HepG2 (cell line): ENCODE results near the gene SLX4. TPM values are rescaled to one million over a fixed set of nuclear protein-coding genes. Genes with fewer than 3 reads are reported as not detected.
A peak's percentile ranks its signal among the peaks of the same experiment; 100 is the strongest.

ENCODE experiments used
- AKAP8 ChIP-seq: sonication (generic); formaldehyde crosslinking; IDR thresholded peaks from 2 replicates; pipeline ENCODE4 v1.5.1; 2020; ENCODE audit warnings: mild to moderate bottlenecking, missing genetic modification reagents
- FOSL1 ChIP-seq: sonication (generic); formaldehyde crosslinking; IDR thresholded peaks from 2 replicates; pipeline ENCODE4 v1.9.0; 2021; ENCODE audit warnings: missing genetic modification reagents, borderline replicate concordance
- GABPA ChIP-seq, 2 experiments: IDR thresholded peaks; 2 replicates each; pipeline ENCODE4 v1.6.1; 2011 to 2016; ENCODE audit warnings: low read depth in 2 of 2, low read length in 1 of 2, missing biosample characterization in 1 of 2, missing genetic modification characterization in 1 of 2
- HIC2 ChIP-seq: sonication (generic); formaldehyde crosslinking; IDR thresholded peaks from 2 replicates; pipeline ENCODE4 v1.9.0; 2022; ENCODE audit warnings: low read depth, missing genetic modification reagents
- HOXD1 ChIP-seq: sonication (generic); formaldehyde crosslinking; IDR thresholded peaks from 2 replicates; pipeline ENCODE4 v1.5.0; 2020; ENCODE audit warnings: missing genetic modification reagents
- KLF15 ChIP-seq: sonication (generic); formaldehyde crosslinking; IDR thresholded peaks from 2 replicates; pipeline ENCODE4 v1.8.1; 2023; ENCODE audit warnings: borderline replicate concordance, mild to moderate bottlenecking, inconsistent platforms, missing genetic modification reagents, mixed read lengths
- NAIF1 ChIP-seq: sonication (generic); formaldehyde crosslinking; IDR thresholded peaks from 2 replicates; pipeline ENCODE4 v1.5.0; 2020; ENCODE audit warnings: mild to moderate bottlenecking, missing genetic modification reagents, borderline replicate concordance
- PAF1 ChIP-seq: IDR thresholded peaks from 2 replicates; pipeline ENCODE4 v1.6.1; 2016; ENCODE audit warnings: missing genetic modification reagents, missing compliant biosample characterization
- PHF21A ChIP-seq: sonication (generic); formaldehyde crosslinking; IDR thresholded peaks from 2 replicates; pipeline ENCODE4 v1.5.0; 2020; ENCODE audit warnings: mild to moderate bottlenecking, missing genetic modification reagents
- WIZ ChIP-seq: sonication (generic); formaldehyde crosslinking; IDR thresholded peaks from 2 replicates; pipeline ENCODE4 v1.5.1; 2020; ENCODE audit warnings: mild to moderate bottlenecking, missing genetic modification reagents
- ZHX2 ChIP-seq, 2 experiments: sonication (generic) in 1 of 2; formaldehyde crosslinking in 1 of 2; IDR thresholded peaks; 2 replicates each; pipeline versions ENCODE4 v1.6.1 to v1.9.0; 2014 to 2022; ENCODE audit warnings: antibody characterized with exemption in 1 of 2, borderline replicate concordance in 1 of 2, inconsistent platforms in 1 of 2, low read depth in 1 of 2, missing genetic modification reagents in 1 of 2
- ZMYM4 ChIP-seq: sonication (generic); formaldehyde crosslinking; IDR thresholded peaks from 2 replicates; pipeline ENCODE4 v1.8.1; 2023; ENCODE audit warnings: mild to moderate bottlenecking, missing genetic modification reagents
- polyA plus RNA-seq, 8 experiments: library from polyadenylated mRNA; depleted of rRNA in 3 of 8; stranded (reverse) in 7 of 8; unstranded in 1 of 8; fragments of >200 nt; fragmentation: Illumina TruSeq in 4 of 8; extraction: Trizol in 4 of 8; gene quantifications; 2 replicates each; pipeline versions ENCODE4 v1.2.1 to v1.2.3, GENCODE V29; 2011 to 2016; ENCODE audit warnings: low read depth in 4 of 8, missing spikeins in 1 of 8, mixed read lengths in 1 of 8; ENCODE audit not compliant: insufficient read depth in 1 of 8
- total RNA-seq, 5 experiments: library from RNA; depleted of rRNA; stranded (reverse); fragments of >200 nt; fragmentation: Illumina TruSeq; extraction: Trizol; gene quantifications; 2 replicates each; pipeline ENCODE4 v1.2.3, GENCODE V29; 2016; ENCODE audit warnings: low read depth in 1 of 5
- TF ChIP-seq, protein P1 (sequence below): sonication (generic); formaldehyde crosslinking; IDR thresholded peaks from 2 replicates; pipeline ENCODE4 v1.5.0; 2020; ENCODE audit warnings: mild to moderate bottlenecking, missing genetic modification reagents
- TF ChIP-seq, protein P2 (sequence below), 2 experiments: fragments of 450-650 bp in 1 of 2; sonication (generic) in 1 of 2; formaldehyde crosslinking; IDR thresholded peaks; 2 replicates each; pipeline versions ENCODE4 v1.5.0 to v1.8.0; 2020 to 2022; ENCODE audit warnings: mild to moderate bottlenecking in 1 of 2, missing genetic modification reagents in 1 of 2

Gene SLX4
- total and polyA plus RNA-seq, 2 of the 13 experiments (the other 11 are each of a cell fraction or from before 2014, with no cell fraction given) = 1.1 to 3.6 TPM

DNA sequence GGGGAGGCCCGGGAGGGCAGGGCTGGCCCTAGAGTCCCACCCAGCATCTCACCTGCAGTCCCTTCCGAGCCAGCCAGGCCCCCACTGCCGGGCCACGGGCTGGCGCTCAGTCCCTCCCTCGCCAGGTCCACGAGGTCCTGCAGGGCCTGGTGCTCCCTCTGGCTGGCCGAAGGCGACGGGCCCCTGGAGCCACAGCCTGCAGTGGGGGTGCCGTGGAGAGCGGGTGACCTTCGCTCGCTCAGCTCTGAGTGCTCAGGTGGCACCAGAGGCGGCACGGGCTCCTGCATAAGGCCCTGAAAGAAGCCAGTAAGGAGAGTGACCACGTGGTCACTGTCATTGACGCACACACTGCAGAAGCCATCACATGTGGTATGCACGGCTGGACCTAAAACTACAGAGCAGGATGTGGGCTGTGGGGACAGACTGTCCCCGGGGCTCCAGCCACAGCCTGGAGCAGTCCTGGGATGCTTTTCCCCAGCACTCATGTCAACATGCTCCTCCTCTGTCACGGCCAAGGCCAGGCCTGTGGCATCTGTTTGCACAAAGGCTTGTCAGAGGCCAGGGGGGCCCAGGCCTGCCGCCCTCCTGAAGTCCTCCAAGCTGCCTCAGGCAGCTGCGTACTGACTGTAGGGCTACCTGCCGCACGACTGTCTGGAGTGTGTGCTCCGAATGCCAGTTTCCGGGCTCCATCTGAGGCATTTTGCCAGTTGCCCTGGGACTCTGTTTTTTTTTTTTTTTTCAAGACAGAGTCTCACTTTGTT is 15.1 kb downstream of the SLX4 start (continued):
- TF ChIP-seq ZHX2 (IDR thresholded peaks at IDR 0.05; ENCODE audit: low read depth) (no peak), ZHX2 (CRISPR knock-in tag; IDR thresholded peaks at IDR 0.05; ENCODE audit: borderline replicate concordance) (0 out of 2 replicates have a peak, but pooled peaks have one; percentile 67), GABPA (IDR thresholded peaks at IDR 0.05; ENCODE audit: low read depth, low read length) (no peak), GABPA (CRISPR knock-in tag; IDR thresholded peaks at IDR 0.05; ENCODE audit: low read depth) (no peak), PHF21A (CRISPR knock-in tag) (peak; percentile 92), PAF1 (CRISPR knock-in tag) (no peak), KLF15 (CRISPR knock-in tag) (no peak), HOXD1 (CRISPR knock-in tag) (peak; percentile 84; the same call in 1 of the 2 replicates), NAIF1 (CRISPR knock-in tag) (peak; percentile 53; the same call in 1 of the 2 replicates), AKAP8 (CRISPR knock-in tag) (peak; percentile 75), FOSL1 (CRISPR knock-in tag) (peak; percentile 55; the same call in 1 of the 2 replicates), HIC2 (CRISPR knock-in tag) (peak; percentile 69), ZMYM4 (CRISPR knock-in tag) (peak; percentile 85), WIZ (CRISPR knock-in tag) (peak; percentile 85; the same call in 1 of the 2 replicates)
- TF ChIP-seq, protein P1, sequence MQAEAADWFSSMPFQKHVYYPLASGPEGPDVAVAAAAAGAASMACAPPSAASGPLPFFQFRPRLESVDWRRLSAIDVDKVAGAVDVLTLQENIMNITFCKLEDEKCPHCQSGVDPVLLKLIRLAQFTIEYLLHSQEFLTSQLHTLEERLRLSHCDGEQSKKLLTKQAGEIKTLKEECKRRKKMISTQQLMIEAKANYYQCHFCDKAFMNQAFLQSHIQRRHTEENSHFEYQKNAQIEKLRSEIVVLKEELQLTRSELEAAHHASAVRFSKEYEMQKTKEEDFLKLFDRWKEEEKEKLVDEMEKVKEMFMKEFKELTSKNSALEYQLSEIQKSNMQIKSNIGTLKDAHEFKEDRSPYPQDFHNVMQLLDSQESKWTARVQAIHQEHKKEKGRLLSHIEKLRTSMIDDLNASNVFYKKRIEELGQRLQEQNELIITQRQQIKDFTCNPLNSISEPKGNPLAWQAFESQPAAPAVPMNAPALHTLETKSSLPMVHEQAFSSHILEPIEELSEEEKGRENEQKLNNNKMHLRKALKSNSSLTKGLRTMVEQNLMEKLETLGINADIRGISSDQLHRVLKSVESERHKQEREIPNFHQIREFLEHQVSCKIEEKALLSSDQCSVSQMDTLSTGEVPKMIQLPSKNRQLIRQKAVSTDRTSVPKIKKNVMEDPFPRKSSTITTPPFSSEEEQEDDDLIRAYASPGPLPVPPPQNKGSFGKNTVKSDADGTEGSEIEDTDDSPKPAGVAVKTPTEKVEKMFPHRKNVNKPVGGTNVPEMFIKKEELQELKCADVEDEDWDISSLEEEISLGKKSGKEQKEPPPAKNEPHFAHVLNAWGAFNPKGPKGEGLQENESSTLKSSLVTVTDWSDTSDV (CRISPR knock-in tag) = 0 out of 2 replicates have a peak, but pooled peaks have one; percentile 13
- TF ChIP-seq, protein P2, sequence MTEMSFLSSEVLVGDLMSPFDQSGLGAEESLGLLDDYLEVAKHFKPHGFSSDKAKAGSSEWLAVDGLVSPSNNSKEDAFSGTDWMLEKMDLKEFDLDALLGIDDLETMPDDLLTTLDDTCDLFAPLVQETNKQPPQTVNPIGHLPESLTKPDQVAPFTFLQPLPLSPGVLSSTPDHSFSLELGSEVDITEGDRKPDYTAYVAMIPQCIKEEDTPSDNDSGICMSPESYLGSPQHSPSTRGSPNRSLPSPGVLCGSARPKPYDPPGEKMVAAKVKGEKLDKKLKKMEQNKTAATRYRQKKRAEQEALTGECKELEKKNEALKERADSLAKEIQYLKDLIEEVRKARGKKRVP (CRISPR knock-in tag; IDR thresholded peaks at IDR 0.05) = 0 out of 4 replicates have a peak, but pooled peaks of 1 of the 2 experiments have one; percentile 31
